Nephron (organoid): Measurements from ENCODE around the gene SLC39A13.

ENCODE experiments used
- H3K27ac Mint-ChIP-seq, 3 experiments: 2 replicates each; pipeline ENCODE4 v1.8.0; 2020; ENCODE audit warnings: mixed read lengths in 3 of 3, mild to moderate bottlenecking in 2 of 3, moderate library complexity in 1 of 3
- H3K27me3 Mint-ChIP-seq: 2 replicates; pipeline ENCODE4 v1.8.0; 2021; ENCODE audit warnings: low read depth, mild to moderate bottlenecking, moderate library complexity, mixed read lengths
- H3K36me3 Mint-ChIP-seq: 2 replicates; pipeline ENCODE4 v1.8.0; 2020; ENCODE audit warnings: low read depth, mixed read lengths
- H3K4me1 Mint-ChIP-seq: 2 replicates; pipeline ENCODE4 v1.8.0; 2020; ENCODE audit warnings: mixed read lengths
- H3K4me3 Mint-ChIP-seq, 3 experiments: 2 replicates each; pipeline ENCODE4 v1.8.0; 2020; ENCODE audit warnings: mild to moderate bottlenecking in 3 of 3, mixed read lengths in 3 of 3, moderate library complexity in 2 of 3
- H3K9me3 Mint-ChIP-seq: 2 replicates; pipeline ENCODE4 v1.8.0; 2020; ENCODE audit warnings: mixed read lengths
- TF ChIP-seq, protein P1 (sequence below), 3 experiments: fragments of 200-600 bp; sonication (generic); IDR thresholded peaks; one replicate each; pipeline ENCODE4 v1.5.0; 2021; ENCODE audit warnings: antibody characterized with exemption in 3 of 3; ENCODE audit not compliant: unreplicated experiment in 3 of 3

SLC39A13 gene

DNA sequence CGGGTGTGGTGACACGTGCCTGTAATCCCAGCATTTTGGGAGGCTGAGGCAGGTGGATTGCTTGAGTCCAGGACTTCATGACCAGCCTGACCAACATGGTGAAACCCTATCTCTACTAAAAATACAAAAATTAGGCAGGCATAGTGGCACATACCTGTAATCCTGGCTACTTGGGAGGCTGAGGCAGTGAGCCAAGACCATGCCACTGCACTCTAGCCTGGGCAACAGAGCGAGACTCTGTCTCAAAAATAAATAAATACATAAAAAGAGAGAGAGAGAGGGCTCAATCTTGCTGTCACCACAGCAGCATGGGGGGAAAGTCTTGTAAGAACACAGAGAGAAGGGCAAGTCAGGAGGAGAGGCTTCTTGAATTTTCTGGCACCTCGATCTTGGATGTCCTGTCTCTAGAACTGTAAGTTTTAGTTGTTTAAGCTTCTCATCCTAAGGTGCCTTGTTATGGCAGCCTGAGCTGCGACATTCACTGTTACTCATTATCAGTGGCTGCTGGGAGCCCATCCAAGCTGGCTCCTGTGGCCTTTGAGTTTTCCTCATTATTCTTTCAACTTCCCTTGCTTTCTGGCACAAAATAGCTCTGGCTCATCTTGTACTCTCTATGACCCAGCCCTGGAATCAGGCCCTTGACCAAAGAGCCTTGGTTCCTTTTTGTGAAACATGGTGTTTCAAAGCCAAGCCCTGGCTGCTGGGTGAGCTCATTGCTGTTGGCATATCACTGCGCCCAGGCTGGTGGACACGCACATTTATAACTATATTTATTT is 25.8 kb downstream of the SLC39A13 start:
- no peaks in the 10 kb centered on the region for H3K9me3 Mint-ChIP-seq
- peak overlapping the region in 2 of 3 experiments; percentile 90 to 92 for H3K27ac Mint-ChIP-seq
- H3K36me3 Mint-ChIP-seq, result no peaks in the 10 kb centered on the region
- peaks cover 19% of the 10 kb centered on the region for H3K4me1 Mint-ChIP-seq
- H3K27me3 Mint-ChIP-seq, result no peaks in the 10 kb centered on the region
- TF ChIP-seq, protein P1, sequence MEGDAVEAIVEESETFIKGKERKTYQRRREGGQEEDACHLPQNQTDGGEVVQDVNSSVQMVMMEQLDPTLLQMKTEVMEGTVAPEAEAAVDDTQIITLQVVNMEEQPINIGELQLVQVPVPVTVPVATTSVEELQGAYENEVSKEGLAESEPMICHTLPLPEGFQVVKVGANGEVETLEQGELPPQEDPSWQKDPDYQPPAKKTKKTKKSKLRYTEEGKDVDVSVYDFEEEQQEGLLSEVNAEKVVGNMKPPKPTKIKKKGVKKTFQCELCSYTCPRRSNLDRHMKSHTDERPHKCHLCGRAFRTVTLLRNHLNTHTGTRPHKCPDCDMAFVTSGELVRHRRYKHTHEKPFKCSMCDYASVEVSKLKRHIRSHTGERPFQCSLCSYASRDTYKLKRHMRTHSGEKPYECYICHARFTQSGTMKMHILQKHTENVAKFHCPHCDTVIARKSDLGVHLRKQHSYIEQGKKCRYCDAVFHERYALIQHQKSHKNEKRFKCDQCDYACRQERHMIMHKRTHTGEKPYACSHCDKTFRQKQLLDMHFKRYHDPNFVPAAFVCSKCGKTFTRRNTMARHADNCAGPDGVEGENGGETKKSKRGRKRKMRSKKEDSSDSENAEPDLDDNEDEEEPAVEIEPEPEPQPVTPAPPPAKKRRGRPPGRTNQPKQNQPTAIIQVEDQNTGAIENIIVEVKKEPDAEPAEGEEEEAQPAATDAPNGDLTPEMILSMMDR (IDR thresholded peaks at IDR 0.05; ENCODE audit: unreplicated experiment in 3 of 3), result no peak
- no peak overlapping the region for H3K4me3 Mint-ChIP-seq

DNA sequence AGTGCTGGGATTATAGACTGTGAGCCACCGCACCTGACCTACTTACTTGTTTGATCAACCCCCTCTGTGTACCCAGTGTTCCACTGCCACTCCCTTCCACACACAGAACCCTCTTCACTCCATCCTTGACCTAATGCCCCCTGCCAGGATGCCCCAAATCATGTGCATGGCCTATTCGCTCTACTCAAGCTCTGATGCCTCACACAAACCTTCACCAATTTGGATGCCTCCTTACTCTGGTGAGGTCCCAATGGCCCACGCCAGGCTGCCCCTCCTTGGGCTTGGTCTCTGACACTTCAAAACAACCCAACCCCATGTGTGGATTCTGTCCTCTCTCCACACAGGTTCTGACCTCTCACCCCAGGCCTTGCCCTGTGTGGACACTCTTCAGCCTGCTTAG is 27.3 kb downstream of the SLC39A13 start:
- no peaks in the 10 kb centered on the region for H3K27me3 Mint-ChIP-seq
- TF ChIP-seq, protein P1 (IDR thresholded peaks at IDR 0.05; ENCODE audit: unreplicated experiment in 3 of 3), result no peak

DNA sequence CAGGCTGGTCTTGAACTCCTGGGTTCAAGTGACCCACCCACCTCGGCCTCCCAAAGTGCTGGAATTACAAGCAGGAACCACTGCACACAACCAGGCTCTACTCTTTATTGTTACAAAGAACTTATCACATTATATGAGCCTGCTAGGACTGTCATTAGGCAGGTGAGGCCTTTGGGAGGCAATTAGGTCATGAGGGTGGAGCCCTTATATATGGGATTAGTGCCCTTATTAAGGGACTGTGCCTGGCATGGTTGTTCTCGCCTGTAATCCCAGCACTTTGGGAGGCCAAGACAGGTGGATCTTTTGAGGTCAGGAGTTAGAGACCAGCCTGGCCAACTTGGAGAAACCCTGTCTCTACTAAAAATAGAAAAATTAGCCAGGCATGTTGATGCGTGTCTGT is 28.3 kb downstream of the SLC39A13 start:
- Mint-ChIP-seq H3K27me3 (no peaks in the 10 kb centered on the region), H3K9me3 (no peaks in the 10 kb centered on the region), H3K36me3 (no peaks in the 10 kb centered on the region), H3K4me1 (peaks cover 19% of the 10 kb centered on the region), H3K4me3 (no peak overlapping the region), H3K27ac (no peak overlapping the region)
- TF ChIP-seq, protein P1 (IDR thresholded peaks at IDR 0.05; ENCODE audit: unreplicated experiment in 3 of 3), result no peak

More for the DNA sequence above, 27.3 kb downstream of the SLC39A13 start:
- Mint-ChIP-seq H3K27ac (peak overlapping the region in 1 of 3 experiments; percentile 42), H3K36me3 (no peaks in the 10 kb centered on the region), H3K4me3 (no peak overlapping the region), H3K4me1 (peaks cover 19% of the 10 kb centered on the region), H3K9me3 (no peaks in the 10 kb centered on the region)

DNA sequence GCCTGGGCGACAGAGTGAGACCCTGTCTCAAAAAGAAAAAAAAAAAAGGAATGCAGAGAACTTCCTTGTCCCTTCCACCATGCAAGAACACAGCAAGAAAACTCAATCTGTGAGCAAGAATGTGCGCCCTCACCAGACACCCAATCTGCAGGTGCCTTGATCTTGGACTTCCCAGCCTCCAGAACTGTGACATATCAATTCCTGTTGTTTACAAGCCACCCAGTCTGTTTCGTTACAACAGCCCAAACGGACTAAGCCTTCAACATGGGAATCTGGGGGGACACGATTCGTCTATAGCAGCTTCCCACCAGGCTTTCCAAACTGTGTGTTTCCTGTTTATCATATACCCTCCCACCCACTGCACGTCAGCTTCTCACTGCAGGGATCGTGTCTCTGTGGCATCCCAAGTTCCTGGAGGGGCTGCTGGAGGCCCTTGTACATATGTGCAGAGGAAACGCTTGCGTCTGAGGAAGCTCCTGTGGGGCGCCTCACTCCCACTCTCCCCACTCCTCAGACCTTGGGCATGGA is 28.9 kb downstream of the SLC39A13 start:
- Mint-ChIP-seq H3K9me3 (no peaks in the 10 kb centered on the region), H3K4me3 (no peak overlapping the region), H3K27me3 (no peaks in the 10 kb centered on the region), H3K4me1 (peaks cover 19% of the 10 kb centered on the region), H3K27ac (peak overlapping the region; percentile 42 to 81 (median 81)), H3K36me3 (no peaks in the 10 kb centered on the region)
- TF ChIP-seq, protein P1 (IDR thresholded peaks at IDR 0.05; ENCODE audit: unreplicated experiment in 3 of 3), result no peak

DNA sequence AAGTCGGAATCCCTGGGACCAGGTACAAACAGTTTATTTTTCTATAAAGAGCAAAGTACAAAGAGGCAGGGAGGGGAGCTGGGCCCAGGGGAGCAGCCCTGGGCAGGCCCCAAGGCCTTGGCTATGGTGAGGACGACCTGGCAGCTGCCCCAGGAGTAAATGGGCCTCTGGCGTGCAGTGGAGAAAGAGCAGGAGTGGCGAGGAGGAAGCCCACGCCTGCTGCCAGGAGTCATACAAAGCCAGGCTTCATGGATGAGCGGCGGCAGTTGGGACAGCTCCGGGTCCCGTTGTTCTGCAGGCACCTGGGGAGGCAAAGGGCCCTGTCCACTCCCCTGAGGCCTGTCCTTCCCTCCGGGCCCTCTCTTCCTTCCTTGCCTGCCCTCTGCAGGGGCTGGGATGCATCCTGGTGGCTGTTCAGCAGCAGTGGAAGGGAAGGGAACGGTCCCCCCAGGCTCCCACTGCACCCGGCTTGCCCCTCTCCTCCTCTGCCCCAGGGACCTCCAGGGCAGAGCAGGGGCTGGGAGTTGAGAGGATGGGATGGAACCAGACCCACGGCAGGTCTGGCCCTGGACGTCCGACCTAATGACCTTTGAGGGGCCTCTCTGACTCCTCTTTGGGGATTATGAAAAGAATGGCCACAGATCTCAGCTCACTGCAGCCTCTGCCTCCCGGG is 29.5 kb downstream of the SLC39A13 start:
- H3K27me3 Mint-ChIP-seq, result no peaks in the 10 kb centered on the region
- H3K36me3 Mint-ChIP-seq, result no peaks in the 10 kb centered on the region
- peaks cover 18% of the 10 kb centered on the region for H3K4me1 Mint-ChIP-seq
- peak overlapping the region; percentile 42 to 81 (median 81) for H3K27ac Mint-ChIP-seq
- TF ChIP-seq, protein P1 (IDR thresholded peaks at IDR 0.05; ENCODE audit: unreplicated experiment in 3 of 3), result no peak
- H3K9me3 Mint-ChIP-seq, result no peaks in the 10 kb centered on the region
- H3K4me3 Mint-ChIP-seq, result no peak overlapping the region
